ENCODE data around the gene INSM1.
A peak's percentile ranks its signal among the peaks of the same experiment; 100 is the strongest.

INSM1 gene

GRCh38 chr20:20362774-20363433 lies 5.0 kb upstream of the INSM1 start:
- peak; percentile 32 for TF ChIP-seq CTCF (IDR thresholded peaks at IDR 0.05; ENCODE audit: low read depth, low read length)
- Histone ChIP-seq H3K27me3 (peaks cover 5% of the 10 kb centered on the region), H3K4me1 (peaks cover 11% of the 10 kb centered on the region), H3K36me3 (no peaks in the 10 kb centered on the region), H3K4me3 (ENCODE audit: low read depth, low read length) (peak overlapping the region; percentile 41), H3K9me3 (peaks cover 2% of the 10 kb centered on the region; the same call in 1 of the 2 replicates)
- DNase-seq = peak; percentile 80

GRCh38 chr20:20363434-20363798 lies 4.5 kb upstream of the INSM1 start:
- DNase-seq = no peak
- peaks cover 10% of the 10 kb centered on the region for H3K27me3 ChIP-seq
- no peak for TF ChIP-seq CTCF (IDR thresholded peaks at IDR 0.05; ENCODE audit: low read depth, low read length)
- H3K4me3 ChIP-seq (ENCODE audit: low read depth, low read length) = no peak overlapping the region
- peaks cover 2% of the 10 kb centered on the region; the same call in 1 of the 2 replicates for H3K9me3 ChIP-seq
- H3K4me1 ChIP-seq = peaks cover 11% of the 10 kb centered on the region
- H3K36me3 ChIP-seq = no peaks in the 10 kb centered on the region

GRCh38 chr20:20363799-20364592 lies 3.9 kb upstream of the INSM1 start:
- no peak for TF ChIP-seq CTCF (IDR thresholded peaks at IDR 0.05; ENCODE audit: low read depth, low read length)
- Histone ChIP-seq H3K36me3 (no peaks in the 10 kb centered on the region), H3K4me1 (peaks cover 11% of the 10 kb centered on the region), H3K27me3 (peaks cover 16% of the 10 kb centered on the region), H3K4me3 (ENCODE audit: low read depth, low read length) (no peak overlapping the region), H3K9me3 (peaks cover 2% of the 10 kb centered on the region; the same call in 1 of the 2 replicates)
- no peak for DNase-seq

GRCh38 chr20:20364593-20365479 lies 3.1 kb upstream of the INSM1 start:
- peaks cover 24% of the 10 kb centered on the region for H3K27me3 ChIP-seq
- no peak for TF ChIP-seq CTCF (IDR thresholded peaks at IDR 0.05; ENCODE audit: low read depth, low read length)
- H3K36me3 ChIP-seq = no peaks in the 10 kb centered on the region
- no peak for DNase-seq
- peaks cover 11% of the 10 kb centered on the region for H3K4me1 ChIP-seq
- peaks cover 2% of the 10 kb centered on the region; the same call in 1 of the 2 replicates for H3K9me3 ChIP-seq
- H3K4me3 ChIP-seq (ENCODE audit: low read depth, low read length) = no peak overlapping the region

- no peaks in the 10 kb centered on the region for H3K36me3 ChIP-seq
- H3K4me1 ChIP-seq = peaks cover 11% of the 10 kb centered on the region
- H3K27me3 ChIP-seq = peaks cover 30% of the 10 kb centered on the region
- H3K9me3 ChIP-seq = peaks cover 2% of the 10 kb centered on the region; the same call in 1 of the 2 replicates
- DNase-seq = no peak
- no peak for TF ChIP-seq CTCF (IDR thresholded peaks at IDR 0.05; ENCODE audit: low read depth, low read length)
- no peak overlapping the region for H3K4me3 ChIP-seq (ENCODE audit: low read depth, low read length)
Measured at GRCh38 chr20:20365480-20366161, 2.3 kb upstream of the INSM1 start.

All from BE2C (cell line).